ENCODE measurements around the gene SLC12A6. TPM values are rescaled to one million over a fixed set of nuclear protein-coding genes. Genes with fewer than 3 reads are reported as not detected.

The SLC12A6 gene
- total RNA-seq, 1 experiment from 2014 or later = 8.9 TPM

DNA sequence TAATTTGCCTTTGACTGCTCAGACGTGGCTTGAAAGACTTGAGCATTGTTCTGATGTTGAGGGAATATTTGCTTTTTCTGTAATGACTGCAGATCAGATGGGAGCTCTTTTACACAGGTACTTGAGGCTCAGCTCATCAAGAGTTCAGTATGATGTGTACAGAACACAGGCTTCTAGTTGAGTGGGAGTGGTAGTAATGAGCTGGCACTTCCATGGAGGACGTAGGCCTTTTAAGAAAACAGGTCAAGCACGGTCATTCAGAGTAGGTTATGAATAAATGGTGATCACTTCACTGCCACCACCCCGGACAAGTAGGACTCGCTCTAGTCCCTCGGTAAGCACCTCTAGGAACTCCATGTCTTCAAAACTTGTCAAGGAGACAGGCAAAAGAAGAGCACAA, 104.0 kb downstream of the SLC12A6 start:
- CTCF ChIA-PET = no interaction called here
- Mint-ChIP-seq H3K27me3 (ENCODE audit: insufficient read depth, unreplicated experiment) (no peaks in the 10 kb centered on the region), H3K4me1 (ENCODE audit: low read depth, unreplicated experiment) (no peaks in the 10 kb centered on the region), H3K36me3 (ENCODE audit: insufficient read depth, unreplicated experiment) (peaks cover 14% of the 10 kb centered on the region), H3K4me3 (ENCODE audit: unreplicated experiment) (no peak overlapping the region), H3K27ac (ENCODE audit: unreplicated experiment) (no peak overlapping the region), H3K9me3 (ENCODE audit: unreplicated experiment) (no peaks in the 10 kb centered on the region)
- no peaks in the 10 kb centered on the region for H3K9me3 ChIP-seq
- POLR2A ChIA-PET = no interaction called here
- H3K4me1 ChIP-seq = no peaks in the 10 kb centered on the region
- H3K36me3 ChIP-seq (ENCODE audit: control insufficient read depth, insufficient read depth, low read length) = no peaks in the 10 kb centered on the region
- DNase-seq = no peak
- no peaks in the 10 kb centered on the region for H3K27me3 ChIP-seq (replicated peaks; ENCODE audit: control insufficient read depth, insufficient read depth, low read length)
- intact Hi-C loops (cut with micrococcal nuclease; ENCODE audit: unreplicated experiment) = no loop called here
- no peak overlapping the region for H3K4me3 ChIP-seq (ENCODE audit: low read depth, low read length)
- TF ChIP-seq, protein P1, sequence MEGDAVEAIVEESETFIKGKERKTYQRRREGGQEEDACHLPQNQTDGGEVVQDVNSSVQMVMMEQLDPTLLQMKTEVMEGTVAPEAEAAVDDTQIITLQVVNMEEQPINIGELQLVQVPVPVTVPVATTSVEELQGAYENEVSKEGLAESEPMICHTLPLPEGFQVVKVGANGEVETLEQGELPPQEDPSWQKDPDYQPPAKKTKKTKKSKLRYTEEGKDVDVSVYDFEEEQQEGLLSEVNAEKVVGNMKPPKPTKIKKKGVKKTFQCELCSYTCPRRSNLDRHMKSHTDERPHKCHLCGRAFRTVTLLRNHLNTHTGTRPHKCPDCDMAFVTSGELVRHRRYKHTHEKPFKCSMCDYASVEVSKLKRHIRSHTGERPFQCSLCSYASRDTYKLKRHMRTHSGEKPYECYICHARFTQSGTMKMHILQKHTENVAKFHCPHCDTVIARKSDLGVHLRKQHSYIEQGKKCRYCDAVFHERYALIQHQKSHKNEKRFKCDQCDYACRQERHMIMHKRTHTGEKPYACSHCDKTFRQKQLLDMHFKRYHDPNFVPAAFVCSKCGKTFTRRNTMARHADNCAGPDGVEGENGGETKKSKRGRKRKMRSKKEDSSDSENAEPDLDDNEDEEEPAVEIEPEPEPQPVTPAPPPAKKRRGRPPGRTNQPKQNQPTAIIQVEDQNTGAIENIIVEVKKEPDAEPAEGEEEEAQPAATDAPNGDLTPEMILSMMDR (IDR thresholded peaks at IDR 0.05; ENCODE audit: insufficient read depth in 1 of 2, low read depth in 1 of 2, low read length in 1 of 2, severe bottlenecking in 1 of 2, unreplicated experiment in 1 of 2) = no peak
- BruUV-seq (replicated peaks) = no TSS peak

DNA sequence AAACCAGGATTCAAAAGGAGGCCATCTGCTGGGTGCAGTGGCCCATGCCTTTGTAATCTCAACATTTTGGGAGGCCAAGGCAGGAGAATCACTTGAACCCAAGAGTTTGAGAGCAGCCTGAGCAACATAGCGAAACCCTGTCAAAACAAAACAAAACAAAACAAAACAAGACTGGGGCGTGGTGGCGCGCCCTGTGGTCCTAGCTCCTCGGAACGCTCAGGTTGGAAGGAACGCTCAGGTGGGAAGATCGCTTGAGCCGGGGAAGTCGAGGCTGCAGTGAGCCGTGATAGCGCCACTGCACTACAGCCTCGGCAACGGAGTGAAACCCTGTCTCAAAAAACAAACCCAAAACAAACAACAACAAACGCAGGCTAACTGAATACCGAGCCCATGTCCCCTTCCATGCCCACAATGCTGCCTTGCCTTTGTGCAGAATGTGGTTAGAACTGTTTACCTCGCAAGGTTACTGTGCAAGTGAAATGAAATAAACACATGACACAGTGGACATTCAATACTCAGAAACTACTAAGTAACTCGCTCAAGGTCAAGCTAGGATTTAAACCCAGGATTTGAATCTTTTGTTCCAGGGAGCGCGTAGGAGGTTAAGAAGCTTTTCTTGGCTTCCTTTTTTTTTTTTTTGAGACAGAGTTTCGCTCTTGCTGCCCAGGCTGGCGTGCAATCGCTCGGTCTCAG, 113.5 kb downstream of the SLC12A6 start:
- H3K27me3 Mint-ChIP-seq (ENCODE audit: insufficient read depth, unreplicated experiment) = no peaks in the 10 kb centered on the region
- H3K36me3 ChIP-seq (ENCODE audit: control insufficient read depth, insufficient read depth, low read length) = no peaks in the 10 kb centered on the region
- H3K4me1 ChIP-seq = no peaks in the 10 kb centered on the region
- peak overlapping the region; percentile 81 for H3K4me3 ChIP-seq (ENCODE audit: low read depth, low read length)
- ChIA-PET CTCF (no interaction called here), POLR2A (no interaction called here)
- H3K4me3 Mint-ChIP-seq (ENCODE audit: unreplicated experiment) = peak overlapping the region; percentile 97
- TF ChIP-seq, protein P1 (IDR thresholded peaks at IDR 0.05; ENCODE audit: insufficient read depth in 1 of 2, low read depth in 1 of 2, low read length in 1 of 2, severe bottlenecking in 1 of 2, unreplicated experiment in 1 of 2) = no peak
- intact Hi-C loops (cut with micrococcal nuclease; ENCODE audit: unreplicated experiment) = loop anchor here (1.0 kb wide), 1 partner anchor 123 kb away; the partner anchor contains the start of gene EMC7
- H3K4me1 Mint-ChIP-seq (ENCODE audit: low read depth, unreplicated experiment) = no peaks in the 10 kb centered on the region
- DNase-seq = no peak
- no peaks in the 10 kb centered on the region for H3K27me3 ChIP-seq (replicated peaks; ENCODE audit: control insufficient read depth, insufficient read depth, low read length)
- no peaks in the 10 kb centered on the region for H3K9me3 ChIP-seq
- no peaks in the 10 kb centered on the region for H3K9me3 Mint-ChIP-seq (ENCODE audit: unreplicated experiment)
- BruUV-seq (replicated peaks) = TSS peak; percentile 80
- peak overlapping the region; percentile 96 for H3K27ac Mint-ChIP-seq (ENCODE audit: unreplicated experiment)
- H3K36me3 Mint-ChIP-seq (ENCODE audit: insufficient read depth, unreplicated experiment) = peaks cover 27% of the 10 kb centered on the region

DNA sequence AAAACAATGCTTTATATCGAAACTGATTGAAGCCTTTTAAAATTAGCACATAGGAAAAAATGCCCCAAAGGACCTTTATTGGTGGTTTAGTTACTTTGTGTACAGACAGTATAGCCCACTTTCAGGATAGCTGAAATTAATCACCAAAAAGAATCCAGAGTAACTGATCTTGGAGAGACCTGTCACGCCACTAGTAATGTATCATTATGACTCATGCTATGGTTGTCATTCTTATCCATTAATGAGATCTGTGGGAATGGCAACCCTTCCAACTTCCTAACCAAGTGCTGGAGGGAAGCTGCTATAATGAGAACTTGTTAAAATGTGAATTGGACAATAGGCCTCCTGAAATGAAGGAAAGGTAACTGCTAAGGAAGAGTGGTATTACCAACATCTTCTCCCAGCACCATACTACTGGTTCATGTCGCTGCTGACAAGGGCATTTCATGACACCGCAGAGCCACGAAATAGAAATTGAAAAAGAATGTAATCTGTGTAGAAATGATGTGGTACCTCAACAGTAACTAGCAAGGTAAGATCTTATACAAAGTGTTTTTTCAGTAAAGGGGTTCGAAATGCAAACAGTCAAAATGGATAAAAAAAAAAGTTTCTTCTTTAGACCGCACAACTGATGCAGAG, 119.9 kb downstream of the SLC12A6 start:
- POLR2A ChIA-PET = no interaction called here
- no peak overlapping the region for H3K27ac Mint-ChIP-seq (ENCODE audit: unreplicated experiment)
- Histone ChIP-seq H3K4me1 (no peaks in the 10 kb centered on the region), H3K27me3 (replicated peaks; ENCODE audit: control insufficient read depth, insufficient read depth, low read length) (no peaks in the 10 kb centered on the region), H3K36me3 (ENCODE audit: control insufficient read depth, insufficient read depth, low read length) (no peaks in the 10 kb centered on the region), H3K4me3 (ENCODE audit: low read depth, low read length) (no peak overlapping the region), H3K9me3 (no peaks in the 10 kb centered on the region)
- no peak for DNase-seq
- no peak overlapping the region for H3K4me3 Mint-ChIP-seq (ENCODE audit: unreplicated experiment)
- TF ChIP-seq, protein P1 (IDR thresholded peaks at IDR 0.05; ENCODE audit: insufficient read depth in 1 of 2, low read depth in 1 of 2, low read length in 1 of 2, severe bottlenecking in 1 of 2, unreplicated experiment in 1 of 2) = no peak
- no TSS peak for BruUV-seq (replicated peaks)
- no peaks in the 10 kb centered on the region for H3K27me3 Mint-ChIP-seq (ENCODE audit: insufficient read depth, unreplicated experiment)
- CTCF ChIA-PET = no interaction called here
- no peaks in the 10 kb centered on the region for H3K36me3 Mint-ChIP-seq (ENCODE audit: insufficient read depth, unreplicated experiment)
- H3K9me3 Mint-ChIP-seq (ENCODE audit: unreplicated experiment) = no peaks in the 10 kb centered on the region
- intact Hi-C loops (cut with micrococcal nuclease; ENCODE audit: unreplicated experiment) = no loop called here
- no peaks in the 10 kb centered on the region for H3K4me1 Mint-ChIP-seq (ENCODE audit: low read depth, unreplicated experiment)

All from Caco-2 (cell line).